Naive thymus-derived CD4-positive, alpha-beta T cell (primary cell): Measurements from ENCODE around the gene GP1BB. TPM values are rescaled to one million over a fixed set of nuclear protein-coding genes. Genes with fewer than 3 reads are reported as not detected.
"Not testable (repeated sequence)": the region's sequence is repeated elsewhere in the genome, so short reads cannot be mapped to it uniquely, and the experiment has no call there.

Source experiments
- ATAC-seq: fragments of 150-1000 bp; cut with Tn5 transposase; 2 replicates; pipeline ENCODE4 v1.10.0; 2021; ENCODE audit warnings: mild to moderate bottlenecking, moderate library complexity
- CTCF ChIA-PET: fragments of 350-600 bp; sonication (Branson Sonifier 250); formaldehyde crosslinking; loops from one replicate; lab custom pipeline; 2021; ENCODE audit warnings: antibody characterized with exemption; lab: Charles Lee
- POLR2A ChIA-PET: fragments of 350-600 bp; sonication (Branson Sonifier 250); formaldehyde crosslinking; loops from one replicate; lab custom pipeline; 2021; ENCODE audit warnings: antibody characterized with exemption, inconsistent platforms; lab: Charles Lee
- DNase-seq, 9 donors: peaks; one replicate each; pipeline versions ENCODE4 v3.0.0 to v3.0.0-alpha.2; 2020 to 2022; ENCODE audit warnings: mixed read lengths in 1 of 9
- H3K27ac ChIP-seq: one replicate; pipeline ENCODE4 v1.7.0; 2013; ENCODE audit warnings: mild to moderate bottlenecking, low read depth, low read length, moderate library complexity
- H3K27me3 ChIP-seq, 2 donors: one replicate each; pipeline ENCODE4 v1.7.0; 2013; ENCODE audit warnings: low read length in 2 of 2, mild to moderate bottlenecking in 2 of 2, moderate library complexity in 2 of 2; ENCODE audit not compliant: control insufficient read depth in 2 of 2, insufficient read depth in 2 of 2
- H3K36me3 ChIP-seq, 3 experiments: 1 replicate in 2 of 3; 2 replicates in 1 of 3; pipeline ENCODE4 v1.7.0; 2013; ENCODE audit warnings: low read length in 3 of 3, mild to moderate bottlenecking in 3 of 3, moderate library complexity in 1 of 3; ENCODE audit not compliant: insufficient read depth in 3 of 3, control insufficient read depth in 2 of 3
- H3K4me1 ChIP-seq, 2 donors: one replicate each; pipeline ENCODE4 v1.7.0; 2013; ENCODE audit warnings: low read length in 2 of 2, mild to moderate bottlenecking in 2 of 2, moderate library complexity in 1 of 2; ENCODE audit not compliant: control insufficient read depth in 2 of 2, insufficient read depth in 2 of 2
- H3K4me3 ChIP-seq: 2 replicates; pipeline ENCODE4 v1.7.0; 2013; ENCODE audit warnings: mild to moderate bottlenecking, low read length
- H3K9me3 ChIP-seq, 3 experiments: 1 replicate in 2 of 3; 2 replicates in 1 of 3; pipeline ENCODE4 v1.7.0; 2013; ENCODE audit warnings: low read length in 3 of 3; ENCODE audit not compliant: control insufficient read depth in 2 of 3
- H3K27ac Mint-ChIP-seq, 9 donors: one replicate each; pipeline ENCODE4 v1.8.0; 2020 to 2022; ENCODE audit warnings: mixed read lengths in 9 of 9, mild to moderate bottlenecking in 8 of 9, moderate library complexity in 5 of 9, inconsistent platforms in 2 of 9
- H3K27me3 Mint-ChIP-seq, 5 donors: one replicate each; pipeline ENCODE4 v1.8.0; 2021 to 2022; ENCODE audit warnings: mixed read lengths in 5 of 5, mild to moderate bottlenecking in 1 of 5
- H3K36me3 Mint-ChIP-seq, 5 donors: one replicate each; pipeline ENCODE4 v1.8.0; 2020 to 2022; ENCODE audit warnings: mixed read lengths in 5 of 5, mild to moderate bottlenecking in 3 of 5, inconsistent platforms in 1 of 5
- H3K4me1 Mint-ChIP-seq, 7 donors: one replicate each; pipeline ENCODE4 v1.8.0; 2020 to 2022; ENCODE audit warnings: mixed read lengths in 7 of 7, mild to moderate bottlenecking in 3 of 7, inconsistent platforms in 1 of 7
- H3K4me3 Mint-ChIP-seq, 10 donors: one replicate each; pipeline ENCODE4 v1.8.0; 2020 to 2022; ENCODE audit warnings: mild to moderate bottlenecking in 10 of 10, mixed read lengths in 10 of 10, moderate library complexity in 6 of 10, inconsistent platforms in 2 of 10
- H3K9me3 Mint-ChIP-seq, 11 donors: one replicate each; pipeline ENCODE4 v1.8.0; 2020 to 2022; ENCODE audit warnings: mixed read lengths in 11 of 11, mild to moderate bottlenecking in 4 of 11, inconsistent platforms in 1 of 11, moderate library complexity in 1 of 11
- intact Hi-C, 2 donors: fragments of 100-400 bp; cut with micrococcal nuclease; formaldehyde crosslinking; loops; one replicate each; pipeline ENCODE4 v1.15.1; 2023
- polyA plus RNA-seq, 2 donors: library from polyadenylated mRNA; unstranded; fragments of 300-500 nt; fragmentation: Illumina TruSeq; gene quantifications; one replicate each; pipeline ENCODE4 v1.2.3, GENCODE V29; 2021
- total RNA-seq, 6 experiments: library from RNA in 5 of 6; stranded (reverse) in 5 of 6; gene quantifications; 1 replicate in 5 of 6; 2 replicates in 1 of 6; pipeline ENCODE4 v1.2.3 and lab custom pipeline; 2021 to 2026

Gene GP1BB
- total and polyA plus RNA-seq, 7 experiments from 2014 or later = 0.40 to 3.0 TPM; not detected in 5

DNA sequence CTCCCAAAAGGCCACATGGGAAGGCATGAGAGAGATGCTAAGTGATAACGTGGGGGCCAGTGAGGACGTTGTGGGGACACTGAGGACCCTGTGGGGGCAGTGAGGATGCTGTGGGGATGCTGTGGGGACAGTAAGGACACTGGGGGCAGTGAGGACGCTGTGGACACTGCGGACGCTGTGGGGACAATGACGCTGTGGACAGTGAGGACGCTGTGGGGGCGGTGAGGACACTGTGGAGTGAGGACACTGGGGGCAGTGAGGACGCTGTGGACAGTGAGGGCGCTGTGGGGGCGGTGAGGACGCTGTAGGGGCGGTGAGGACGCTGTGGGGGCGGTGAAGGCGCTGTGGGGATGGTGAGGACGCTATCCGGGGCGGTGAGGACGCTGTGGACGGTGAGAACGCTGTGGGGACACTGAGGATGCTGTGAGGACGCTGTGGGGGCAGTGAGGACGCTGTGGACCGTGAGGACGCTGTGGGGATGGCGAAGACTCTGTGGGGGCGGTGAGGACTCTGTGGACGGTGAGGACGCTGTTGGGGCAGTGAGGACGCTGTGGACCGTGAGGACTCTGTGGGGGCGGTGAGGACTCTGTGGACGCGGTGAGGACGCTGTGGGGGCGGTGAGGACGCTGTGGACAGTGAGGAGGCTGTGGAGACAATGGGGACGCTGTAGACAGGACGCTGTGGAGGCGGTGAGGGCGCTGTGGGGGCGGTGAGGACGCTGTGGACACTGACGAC lies 1.8 kb downstream of the GP1BB start:
- ATAC-seq (no peak), DNase-seq (no peak)
- Mint-ChIP-seq H3K27me3 (peaks cover 21 to 51% (median 37%) of the 10 kb centered on the region in 5 donors), H3K27ac (peak overlapping the region in 3 of 9 donors; percentile 32 to 80 (median 39)), H3K4me3 (peak overlapping the region in 9 of 10 donors; percentile 18 to 77 (median 54)), H3K4me1 (peaks cover 0 to 15% (median 4%) of the 10 kb centered on the region in 7 donors), H3K36me3 (peaks cover 0 to 1% (median 0%) of the 10 kb centered on the region in 5 donors), H3K9me3 (peaks cover 0 to 1% (median 0%) of the 10 kb centered on the region in 11 donors)
- POLR2A ChIA-PET = no interaction called here
- Histone ChIP-seq H3K4me3 (no peak overlapping the region), H3K4me1 (peaks cover 0 to 6% of the 10 kb centered on the region in 2 donors), H3K36me3 (no peaks in the 10 kb centered on the region), H3K27ac (no peak overlapping the region), H3K27me3 (peaks cover 0 to 7% of the 10 kb centered on the region in 2 donors), H3K9me3 (no peaks in the 10 kb centered on the region)
- intact Hi-C loops = no loop called here
- CTCF ChIA-PET = no interaction called here

DNA sequence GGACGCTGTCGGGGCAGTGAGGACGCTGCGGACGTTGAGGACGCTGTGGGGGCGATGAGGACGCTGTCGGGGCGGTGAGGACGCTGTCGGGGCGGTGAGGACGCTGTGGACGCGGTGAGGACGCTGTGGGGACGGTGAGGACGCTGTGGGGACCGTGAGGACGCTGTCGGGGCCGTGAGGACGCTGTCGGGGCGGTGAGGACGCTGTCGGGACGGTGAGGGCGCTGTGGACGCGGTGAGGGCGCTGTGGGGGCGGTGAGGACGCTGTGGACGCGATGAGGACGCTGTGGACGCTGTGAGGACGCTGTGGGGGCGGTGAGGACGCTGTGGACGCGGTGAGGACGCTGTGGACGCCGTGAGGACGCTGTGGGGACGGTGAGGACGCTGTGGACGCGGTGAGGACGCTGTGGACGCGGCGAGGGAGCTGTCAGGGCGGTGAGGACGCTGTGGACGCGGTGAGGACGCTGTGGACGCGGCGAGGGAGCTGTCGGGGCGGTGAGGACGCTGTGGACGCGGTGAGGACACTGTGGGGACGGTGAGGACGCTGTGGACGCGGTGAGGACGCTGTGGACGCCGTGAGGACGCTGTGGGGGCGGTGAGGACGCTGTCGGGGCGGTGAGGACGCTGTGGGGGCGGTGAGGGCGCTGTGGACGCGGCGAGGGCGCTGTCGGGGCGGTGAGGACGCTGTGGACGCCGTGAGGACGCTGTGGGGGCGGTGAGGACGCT lies 2.9 kb downstream of the GP1BB start:
- H3K4me1 ChIP-seq, ATAC-seq, H3K9me3 ChIP-seq, H3K36me3 ChIP-seq, intact Hi-C loops, H3K9me3 Mint-ChIP-seq, CTCF ChIA-PET, DNase-seq, POLR2A ChIA-PET, H3K27me3 ChIP-seq, H3K36me3 Mint-ChIP-seq, H3K4me3 ChIP-seq, H3K27ac Mint-ChIP-seq, H3K27ac ChIP-seq: not testable (repeated sequence)
- Mint-ChIP-seq H3K27me3 (peaks cover 11 to 43% (median 26%) of the 10 kb centered on the region in 5 donors), H3K4me1 (peaks cover 0 to 17% (median 9%) of the 10 kb centered on the region in 7 donors), H3K4me3 (peak overlapping the region in 1 of 10 donors; percentile 50)

DNA sequence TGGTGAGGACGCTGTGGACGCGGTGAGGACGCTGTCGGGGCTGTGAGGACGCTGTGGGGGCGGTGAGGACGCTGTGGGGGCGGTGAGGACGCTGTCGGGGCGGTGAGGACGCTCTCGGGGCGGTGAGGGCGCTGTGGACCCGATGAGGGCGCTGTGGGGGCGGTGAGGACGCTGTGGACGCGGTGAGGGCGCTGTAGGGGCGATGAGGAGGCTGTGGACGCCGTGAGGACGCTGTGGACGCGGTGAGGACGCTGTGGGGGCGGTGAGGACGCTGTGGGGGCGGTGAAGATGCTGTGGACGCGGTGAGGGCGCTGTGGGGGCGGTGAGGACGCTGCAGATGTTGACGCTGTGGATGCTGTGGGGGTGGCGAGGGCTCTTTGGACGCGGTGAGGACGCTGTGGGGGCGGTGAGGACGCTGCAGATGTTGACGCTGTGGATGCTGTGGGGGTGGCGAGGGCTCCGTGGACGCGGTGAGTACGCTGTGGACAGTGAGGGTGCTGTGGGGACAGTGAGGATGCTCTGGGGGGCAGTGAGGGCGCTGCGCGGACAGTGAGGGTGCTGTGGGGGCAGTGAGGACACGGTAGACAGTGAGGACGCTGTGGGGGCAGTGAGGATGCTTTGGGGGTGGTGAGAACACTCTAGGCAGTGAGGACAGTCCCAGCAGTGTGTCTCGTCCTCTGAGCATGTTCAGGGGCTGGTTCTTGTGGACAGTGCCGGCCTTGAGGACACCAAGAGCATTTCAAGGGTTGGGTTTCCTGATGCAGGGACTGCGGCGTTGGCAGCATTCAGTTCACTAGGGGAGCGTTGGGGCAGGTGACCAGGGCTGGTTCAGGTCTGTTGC lies 4.2 kb downstream of the GP1BB start:
- DNase-seq (no peak), ATAC-seq (no peak)
- POLR2A ChIA-PET = no interaction called here
- intact Hi-C loops = no loop called here
- no peak overlapping the region for H3K27ac ChIP-seq
- peaks cover 0 to 1% (median 0%) of the 10 kb centered on the region in 11 donors for H3K9me3 Mint-ChIP-seq
- peak overlapping the region in 1 of 9 donors; percentile 46 for H3K27ac Mint-ChIP-seq
- CTCF ChIA-PET = no interaction called here
- peaks cover 11 to 35% (median 22%) of the 10 kb centered on the region in 5 donors for H3K27me3 Mint-ChIP-seq
- H3K4me3 ChIP-seq = no peak overlapping the region
- no peaks in the 10 kb centered on the region for H3K36me3 ChIP-seq
- peaks cover 0 to 4% of the 10 kb centered on the region in 2 donors for H3K27me3 ChIP-seq
- H3K36me3 Mint-ChIP-seq = peaks cover 0 to 1% (median 0%) of the 10 kb centered on the region in 5 donors
- H3K9me3 ChIP-seq = no peaks in the 10 kb centered on the region
- peak overlapping the region in 3 of 10 donors; percentile 13 to 32 (median 29) for H3K4me3 Mint-ChIP-seq
- H3K4me1 Mint-ChIP-seq = peaks cover 0 to 17% (median 9%) of the 10 kb centered on the region in 7 donors
- peaks cover 0 to 6% of the 10 kb centered on the region in 2 donors for H3K4me1 ChIP-seq

DNA sequence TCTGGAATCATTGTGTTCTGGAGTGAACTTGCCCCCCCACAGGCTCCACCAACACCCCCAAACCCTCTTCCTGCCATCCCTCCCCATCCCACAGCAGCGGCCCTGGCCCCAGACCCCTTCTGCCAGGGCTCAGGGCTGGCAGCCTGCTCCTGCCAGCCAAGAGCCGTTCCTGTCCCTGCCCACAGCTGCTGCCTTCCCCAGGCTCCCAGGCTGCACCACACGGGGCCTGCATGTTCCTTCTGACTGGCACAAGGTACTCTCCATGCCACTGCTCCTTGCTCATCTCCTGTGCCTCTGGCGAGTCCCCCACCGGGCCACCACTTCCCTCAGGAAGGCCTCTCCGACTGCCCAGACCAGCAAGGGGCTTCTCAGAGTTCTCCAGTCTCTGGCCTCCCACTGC lies 4.9 kb downstream of the GP1BB start:
- no peak for ATAC-seq
- H3K27ac ChIP-seq = no peak overlapping the region
- no peaks in the 10 kb centered on the region for H3K9me3 ChIP-seq
- DNase-seq = no peak
- no peak overlapping the region for H3K27ac Mint-ChIP-seq
- H3K36me3 Mint-ChIP-seq = peaks cover 0 to 1% (median 0%) of the 10 kb centered on the region in 5 donors
- H3K4me3 Mint-ChIP-seq = no peak overlapping the region
- H3K27me3 ChIP-seq = peaks cover 0 to 4% of the 10 kb centered on the region in 2 donors
- H3K4me1 ChIP-seq = peaks cover 0 to 2% of the 10 kb centered on the region in 2 donors
- H3K4me1 Mint-ChIP-seq = peaks cover 0 to 15% (median 9%) of the 10 kb centered on the region in 7 donors
- no peak overlapping the region for H3K4me3 ChIP-seq
- intact Hi-C loops = no loop called here
- peaks cover 0 to 1% (median 0%) of the 10 kb centered on the region in 11 donors for H3K9me3 Mint-ChIP-seq
- peaks cover 6 to 28% (median 14%) of the 10 kb centered on the region in 5 donors for H3K27me3 Mint-ChIP-seq
- ChIA-PET POLR2A (no interaction called here), CTCF (no interaction called here)
- H3K36me3 ChIP-seq = no peaks in the 10 kb centered on the region

DNA sequence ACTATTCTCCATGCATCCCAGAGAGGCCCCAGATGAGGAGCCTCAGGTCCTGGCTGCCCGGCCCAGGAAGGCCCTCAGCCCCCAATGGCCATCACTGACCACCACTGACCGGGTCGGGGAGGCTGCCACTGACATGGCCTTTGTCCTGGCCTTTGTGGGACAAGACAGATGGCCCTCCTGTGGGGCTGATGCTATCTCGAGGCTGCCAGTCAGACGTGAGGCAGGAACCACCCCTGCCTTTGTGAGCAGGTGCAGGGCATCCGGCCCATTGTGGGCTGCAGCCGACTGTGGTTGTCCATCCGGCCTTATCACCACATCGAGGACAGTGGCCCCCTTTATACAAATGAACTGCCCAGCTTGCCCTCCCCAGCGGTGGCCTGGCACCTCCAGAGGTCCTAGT lies 5.5 kb downstream of the GP1BB start:
- ChIA-PET POLR2A (no interaction called here), CTCF (interaction anchor here (2.4 kb wide), 1 partner anchor 223 kb away, joined by 9 read pairs; no protein-coding TSS in a partner anchor)
- Histone ChIP-seq H3K27me3 (peaks cover 0 to 4% of the 10 kb centered on the region in 2 donors), H3K4me1 (no peaks in the 10 kb centered on the region), H3K36me3 (no peaks in the 10 kb centered on the region), H3K9me3 (no peaks in the 10 kb centered on the region), H3K27ac (no peak overlapping the region), H3K4me3 (no peak overlapping the region)
- no peak overlapping the region for H3K4me3 Mint-ChIP-seq
- intact Hi-C loops = no loop called here
- no peak for ATAC-seq
- peaks cover 0 to 13% (median 8%) of the 10 kb centered on the region in 7 donors for H3K4me1 Mint-ChIP-seq
- peaks cover 0 to 1% (median 0%) of the 10 kb centered on the region in 11 donors for H3K9me3 Mint-ChIP-seq
- H3K27ac Mint-ChIP-seq = no peak overlapping the region
- DNase-seq = no peak
- peaks cover 0 to 1% (median 0%) of the 10 kb centered on the region in 5 donors for H3K36me3 Mint-ChIP-seq
- H3K27me3 Mint-ChIP-seq = peaks cover 6 to 24% (median 11%) of the 10 kb centered on the region in 5 donors

DNA sequence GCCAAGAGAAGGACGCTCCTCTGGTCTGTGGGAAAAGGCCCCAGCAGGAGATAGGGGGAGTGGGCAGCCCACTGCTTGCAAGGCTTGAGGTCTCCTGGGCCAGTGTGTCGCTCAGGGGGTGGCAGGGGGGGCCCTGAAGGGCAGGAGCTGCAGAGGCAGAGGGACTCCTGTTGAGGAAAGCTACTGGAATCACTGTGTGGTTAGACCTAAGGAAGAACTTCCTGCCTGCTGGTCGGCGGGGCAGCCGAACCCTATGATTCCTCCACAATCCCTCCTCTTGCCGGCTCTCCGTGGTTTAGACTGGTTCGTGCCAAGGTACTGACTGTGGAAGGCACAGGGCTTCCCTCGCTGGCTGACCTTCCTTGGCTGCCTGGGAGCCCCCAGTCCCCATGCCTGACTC lies 6.2 kb downstream of the GP1BB start:
- ATAC-seq (no peak), DNase-seq (no peak)
- peaks cover 0 to 1% (median 0%) of the 10 kb centered on the region in 11 donors for H3K9me3 Mint-ChIP-seq
- Histone ChIP-seq H3K36me3 (no peaks in the 10 kb centered on the region), H3K27me3 (peaks cover 0 to 4% of the 10 kb centered on the region in 2 donors), H3K4me3 (no peak overlapping the region), H3K9me3 (no peaks in the 10 kb centered on the region), H3K4me1 (no peaks in the 10 kb centered on the region), H3K27ac (no peak overlapping the region)
- peaks cover 0 to 1% (median 0%) of the 10 kb centered on the region in 5 donors for H3K36me3 Mint-ChIP-seq
- peaks cover 5 to 22% (median 10%) of the 10 kb centered on the region in 5 donors for H3K27me3 Mint-ChIP-seq
- intact Hi-C loops = no loop called here
- no peak overlapping the region for H3K27ac Mint-ChIP-seq
- no peak overlapping the region for H3K4me3 Mint-ChIP-seq
- ChIA-PET POLR2A (no interaction called here), CTCF (interaction anchor here (1.1 to 3.5 kb wide), 9 partner anchors 16 to 223 kb away, joined by 3 to 77 read pairs (median 7); no protein-coding TSS in a partner anchor)
- peaks cover 0 to 12% (median 7%) of the 10 kb centered on the region in 7 donors for H3K4me1 Mint-ChIP-seq
